SH-SY5Y (cell line): ENCODE data around the gene STYK1.

Experiments
- GATA2 ChIP-seq: IDR thresholded peaks from 2 replicates; pipeline ENCODE4 v1.6.1; 2011; ENCODE audit warnings: mild to moderate bottlenecking, low read depth, low read length
- GATA3 ChIP-seq: IDR thresholded peaks from 2 replicates; pipeline ENCODE4 v1.6.1; 2011; ENCODE audit warnings: low read depth, mild to moderate bottlenecking, low read length, moderate library complexity

GRCh38 chr12:10641735-10642500 is 31.9 kb downstream of the STYK1 start:
- no peak for TF ChIP-seq GATA3
- TF ChIP-seq GATA2: no peak
